CD4-positive, alpha-beta T cell treated with Interferon gamma for 1 hour (primary cell): ENCODE data around the gene IL22RA1.

Experiments
- DNase-seq: peaks from one replicate; pipeline ENCODE4 v3.0.0-alpha.2; 2020

IL22RA1 gene

DNA sequence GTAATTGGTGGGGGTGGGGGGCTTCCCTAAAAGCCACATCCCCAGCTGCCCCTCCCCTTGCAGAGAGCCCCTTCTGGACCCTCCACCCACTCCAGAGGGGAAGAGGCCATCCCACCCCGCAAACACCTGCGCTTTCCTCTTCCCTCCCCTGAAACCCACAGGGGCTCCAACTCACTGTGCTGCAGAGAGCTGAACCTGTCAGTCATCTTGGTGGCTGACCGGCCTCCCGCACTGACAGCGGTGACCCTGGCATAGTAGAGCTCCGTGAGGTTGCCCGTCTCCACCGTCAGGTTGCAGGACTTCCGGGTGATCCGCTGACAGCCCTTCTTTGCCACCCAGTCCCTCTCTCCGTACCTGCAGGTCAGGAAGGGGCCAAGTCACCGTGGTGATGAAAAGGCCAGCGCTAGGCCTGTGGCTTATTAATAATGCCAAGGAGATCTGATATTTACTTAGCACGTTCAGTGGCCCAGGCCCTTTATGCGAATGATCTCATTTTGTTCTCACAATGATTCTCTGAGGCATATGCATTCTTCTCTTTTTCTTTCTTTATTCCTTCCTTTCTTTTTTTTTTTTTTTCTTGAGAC is 5.9 kb downstream of the IL22RA1 start:
- no peak for DNase-seq

DNA sequence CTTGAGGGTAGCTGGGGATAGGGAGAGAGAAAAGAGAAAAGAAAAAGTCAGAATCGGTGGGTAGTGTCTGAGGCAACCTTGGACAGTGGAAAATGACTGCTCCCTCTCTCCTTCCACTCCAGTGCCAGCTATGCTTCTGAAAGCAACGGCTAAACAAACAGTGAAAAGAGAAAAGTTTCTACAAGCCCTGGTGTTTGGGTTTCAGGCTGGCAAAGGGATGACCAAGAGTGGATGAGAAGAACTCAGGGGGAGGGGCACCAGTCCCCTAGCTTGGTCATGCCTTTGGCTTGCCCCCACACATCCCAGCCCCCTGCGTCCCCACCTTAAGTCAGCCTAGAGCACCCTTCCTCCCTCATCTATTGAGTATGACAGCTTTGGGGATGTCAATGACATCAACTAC is 8.6 kb downstream of the IL22RA1 start:
- DNase-seq = no peak

DNA sequence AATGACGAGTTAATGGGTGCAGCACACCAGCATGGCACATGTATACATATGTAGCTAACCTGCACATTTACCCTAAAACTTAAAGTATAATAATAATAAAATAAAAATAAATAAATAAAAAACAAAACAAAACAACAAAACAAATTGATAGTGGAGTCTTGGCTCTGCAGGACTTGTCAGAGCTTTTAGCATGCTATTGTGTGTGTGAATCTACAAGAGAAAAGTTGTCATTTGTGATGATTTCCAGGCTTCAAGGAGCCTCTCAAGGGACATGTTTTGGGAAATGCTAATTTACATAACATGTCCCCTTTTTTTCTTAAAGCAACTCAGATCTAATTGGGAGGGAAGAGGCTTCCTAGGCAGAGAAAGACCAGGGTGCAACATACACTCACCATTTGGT is 9.1 kb downstream of the IL22RA1 start:
- DNase-seq = no peak

DNA sequence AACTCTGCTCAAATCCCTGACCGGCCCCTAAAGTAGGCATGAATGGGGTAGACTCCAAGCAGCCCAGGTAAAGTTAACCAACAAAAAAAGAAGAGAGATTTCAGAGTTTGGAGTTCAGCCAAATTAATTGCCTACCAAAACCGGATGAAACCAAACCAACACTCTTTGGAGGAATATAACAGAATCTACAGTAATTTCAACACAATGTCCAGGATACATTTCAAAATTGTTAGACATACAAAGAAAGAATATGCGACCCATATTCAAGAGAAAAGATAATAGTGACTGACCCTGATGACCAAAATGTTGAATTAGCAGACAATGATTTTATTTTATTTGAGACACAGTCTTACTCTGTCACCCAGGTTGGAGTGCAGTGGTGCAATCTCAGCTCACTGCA is 12.6 kb downstream of the IL22RA1 start:
- DNase-seq = no peak

DNA sequence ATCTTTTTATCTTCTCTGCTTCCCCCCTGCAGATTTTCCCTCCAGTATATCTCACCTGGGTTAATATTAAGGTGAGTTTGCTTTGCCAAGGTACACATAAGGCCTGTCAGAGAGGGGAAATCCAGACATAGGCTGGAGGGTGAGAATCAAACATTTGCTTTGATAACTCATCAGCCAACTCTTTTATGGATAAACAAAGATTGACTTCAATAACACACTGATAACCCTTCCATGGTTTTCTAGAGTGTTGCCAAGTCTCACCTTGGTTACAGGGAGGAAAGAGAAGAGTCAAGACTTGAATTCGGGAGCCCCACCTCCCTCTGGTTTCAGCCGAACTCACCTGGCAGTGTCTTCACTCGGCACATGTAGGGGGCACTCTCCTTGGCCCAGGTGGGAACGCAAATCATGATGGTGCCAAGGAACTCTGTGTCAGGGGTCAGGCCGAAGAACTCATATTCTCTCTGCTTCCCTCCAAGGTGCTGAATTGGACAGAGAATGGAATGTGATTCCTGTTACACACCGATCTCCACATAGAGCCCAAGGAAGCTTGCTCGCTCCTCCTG is 15.1 kb downstream of the IL22RA1 start:
- no peak for DNase-seq

DNA sequence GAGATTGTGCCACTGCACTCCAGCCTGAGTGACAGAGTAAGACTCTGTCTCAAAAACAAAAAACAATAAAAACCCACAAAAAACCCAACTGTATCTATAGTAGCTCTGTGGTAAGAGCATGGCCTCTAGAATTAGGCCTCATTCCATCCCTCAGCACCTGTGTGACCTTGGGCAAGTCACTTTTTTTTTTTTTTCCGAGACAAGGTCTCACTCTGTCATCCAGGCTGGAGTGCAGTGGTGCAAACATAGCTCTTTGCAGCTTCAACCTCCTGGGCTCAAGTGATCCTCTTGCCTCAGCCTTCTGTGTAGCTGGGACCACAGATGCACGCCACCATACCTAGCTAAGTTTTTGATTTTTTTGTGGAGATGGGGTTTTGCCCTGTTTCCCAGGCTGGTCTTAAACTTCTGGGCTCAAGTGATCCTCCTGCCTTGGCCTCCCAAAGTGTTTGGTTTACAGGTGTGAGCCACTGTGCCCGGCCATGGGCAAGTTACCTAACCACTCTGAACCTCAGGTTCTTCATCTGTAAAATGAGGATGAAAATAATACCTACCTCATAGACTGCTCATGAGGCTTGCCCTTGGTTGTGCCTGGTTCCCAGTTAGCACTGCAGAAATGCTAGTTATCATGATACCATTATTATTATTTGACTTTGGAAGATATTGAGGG is 15.7 kb downstream of the IL22RA1 start:
- no peak for DNase-seq

DNA sequence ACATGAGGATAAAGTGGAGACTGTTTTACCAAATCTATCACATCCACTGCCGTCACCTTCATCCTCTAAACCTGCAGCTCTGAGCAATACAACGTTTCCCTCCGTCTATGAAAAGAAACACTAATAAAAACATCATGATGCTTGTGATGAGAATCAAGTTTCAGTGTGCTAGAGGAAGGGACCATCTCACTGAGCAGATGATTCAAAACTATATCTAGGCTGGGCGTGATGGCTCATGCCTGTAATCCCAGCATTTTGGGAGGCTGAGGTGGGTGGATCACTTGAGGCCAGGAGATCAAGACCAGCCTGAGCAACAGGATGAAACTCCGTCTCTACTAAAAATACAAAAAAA is 16.3 kb downstream of the IL22RA1 start:
- no peak for DNase-seq

DNA sequence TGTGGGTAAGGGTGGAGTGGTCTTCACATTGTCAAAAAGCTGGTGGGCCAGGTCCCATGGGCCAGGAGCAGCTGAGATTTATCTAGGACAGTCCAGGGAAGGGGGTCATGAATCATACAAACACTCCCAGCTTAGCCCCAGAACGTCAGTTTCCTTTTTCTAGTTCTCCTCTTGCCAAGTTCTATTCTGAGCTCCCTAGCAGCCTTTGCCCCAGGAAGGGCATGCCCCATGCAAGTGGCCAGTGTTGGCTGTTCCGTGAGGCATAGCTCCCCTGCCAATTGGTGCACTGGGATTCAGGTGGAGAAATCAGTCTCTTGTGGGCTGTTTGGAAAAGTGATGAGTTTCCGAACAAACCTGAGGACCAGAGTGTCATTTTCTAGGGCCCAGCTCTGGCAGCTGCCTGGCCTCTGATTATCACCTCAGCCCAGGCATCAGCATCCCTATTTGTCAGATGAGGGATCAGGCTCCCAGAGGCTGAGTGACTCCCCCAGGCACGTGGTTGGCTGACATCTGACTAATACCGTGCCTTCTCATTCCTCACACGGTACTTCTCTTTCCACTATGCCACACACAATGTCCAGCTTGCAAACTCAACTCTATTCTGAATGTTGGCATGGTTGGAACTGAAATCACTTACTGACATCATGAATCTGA is 16.8 kb downstream of the IL22RA1 start:
- no peak for DNase-seq

DNA sequence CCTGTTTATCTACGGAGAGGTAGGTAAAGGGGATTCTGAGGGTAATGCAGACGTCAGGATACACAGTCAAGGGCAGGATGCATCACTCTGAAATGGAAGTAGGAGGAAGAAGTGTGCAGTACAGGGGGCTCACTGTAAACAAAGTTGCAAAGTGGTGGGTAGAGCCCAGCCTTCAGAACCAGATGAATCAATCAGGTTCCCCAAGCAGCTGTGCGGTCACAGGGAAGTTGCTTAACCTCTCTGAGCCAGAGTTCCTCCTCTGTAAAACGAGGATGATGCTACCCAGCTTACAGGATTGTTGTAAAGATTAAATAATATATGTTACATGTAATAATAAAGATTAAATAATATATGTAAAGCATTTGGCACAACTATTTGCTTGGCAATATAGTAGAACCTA is 17.5 kb downstream of the IL22RA1 start:
- no peak for DNase-seq

DNA sequence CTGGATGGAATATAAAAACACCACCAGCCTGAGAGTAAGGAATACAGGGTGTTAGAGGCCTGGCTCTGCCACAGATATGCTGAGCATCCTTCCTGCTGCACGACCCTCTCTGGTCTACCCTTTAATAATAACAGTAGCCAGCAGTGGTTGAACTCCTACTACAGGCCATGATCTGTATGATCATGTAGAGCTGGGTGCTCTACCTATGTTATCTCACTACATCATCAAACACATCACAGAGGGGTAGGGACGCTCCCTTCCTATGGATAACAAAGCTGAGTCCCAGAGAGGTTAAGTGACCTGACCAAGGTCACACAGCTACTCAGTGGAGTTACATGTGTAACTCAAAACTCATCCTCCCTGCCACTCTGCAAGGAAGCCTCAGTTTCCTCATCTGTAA is 18.0 kb downstream of the IL22RA1 start:
- no peak for DNase-seq

DNA sequence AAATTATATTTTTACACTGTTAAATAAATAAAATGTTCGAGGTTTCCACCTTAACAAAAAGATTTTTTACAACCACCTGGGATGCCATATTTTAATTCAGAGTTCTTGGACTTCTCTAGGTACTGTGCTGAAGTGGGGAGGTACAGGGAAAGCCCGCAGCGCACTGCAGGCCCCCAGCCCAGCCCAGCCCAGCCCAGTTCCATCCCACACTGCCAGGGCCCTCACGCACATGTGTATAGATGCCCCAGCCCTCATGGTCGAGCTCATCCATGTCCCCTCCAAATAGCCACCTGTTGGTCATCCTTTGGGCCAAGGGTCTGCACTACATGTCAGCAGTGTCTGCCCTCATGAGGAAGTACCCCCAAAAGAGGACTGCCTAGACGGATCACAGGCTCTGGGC is 19.3 kb downstream of the IL22RA1 start:
- DNase-seq = no peak

DNA sequence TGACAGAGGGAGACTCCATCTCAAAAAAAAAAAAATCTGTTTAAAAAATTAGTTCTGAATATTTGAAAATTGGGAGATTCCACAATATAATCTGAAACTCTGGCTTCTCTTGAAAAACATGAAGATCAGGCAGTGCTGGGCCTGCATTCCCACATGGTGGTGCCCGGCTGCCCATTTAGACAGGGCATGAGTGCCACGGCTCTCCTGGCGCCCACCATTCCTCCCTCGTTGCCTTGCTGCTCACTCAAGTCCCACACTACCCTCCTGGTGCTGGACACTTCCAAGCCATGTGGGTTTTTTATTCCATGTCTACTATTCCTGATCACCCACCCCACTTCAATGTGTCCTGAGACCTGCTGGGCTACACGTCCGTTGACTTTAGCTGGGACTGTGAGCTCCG is 20.2 kb downstream of the IL22RA1 start:
- no peak for DNase-seq

DNA sequence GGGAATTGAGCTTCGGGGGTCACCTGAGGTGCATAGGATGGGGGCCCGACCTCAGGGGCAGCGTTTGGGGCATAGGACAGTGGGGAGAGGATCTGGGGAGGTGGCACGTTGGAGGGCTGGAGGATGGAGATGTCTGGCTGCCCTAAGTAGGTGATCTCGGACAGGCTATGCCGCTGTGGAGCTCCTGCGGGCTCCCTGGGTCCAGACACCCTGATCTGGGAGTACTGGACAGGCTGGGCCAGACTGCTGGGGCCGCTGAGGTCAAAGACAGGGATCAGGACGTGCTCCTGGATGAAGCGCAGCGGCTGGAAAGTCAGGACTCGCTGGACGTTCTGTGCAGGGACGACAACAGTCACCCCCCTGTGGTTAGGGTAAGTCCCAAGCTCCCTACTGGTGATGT is 21.5 kb downstream of the IL22RA1 start:
- DNase-seq = no peak

DNA sequence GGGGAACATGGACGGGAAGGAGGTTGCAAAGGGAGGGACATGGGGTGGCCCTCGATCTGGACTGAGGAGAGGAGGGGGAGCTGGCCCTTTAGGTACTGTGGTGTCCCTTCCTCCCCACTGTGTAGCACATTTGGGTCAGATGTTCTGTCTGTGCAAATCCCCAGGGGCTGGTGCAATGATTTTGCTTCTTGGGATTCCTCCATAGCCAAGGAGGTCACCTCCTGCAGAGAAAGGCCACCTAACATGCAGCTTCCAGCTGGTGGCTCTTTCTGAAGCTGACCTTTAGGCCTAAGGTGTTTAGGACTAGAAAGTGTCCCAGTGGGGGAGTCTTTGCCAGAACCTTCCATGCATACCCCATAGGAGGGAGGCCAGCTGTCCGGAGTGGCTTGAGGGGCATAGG is 22.0 kb downstream of the IL22RA1 start:
- no peak for DNase-seq

DNA sequence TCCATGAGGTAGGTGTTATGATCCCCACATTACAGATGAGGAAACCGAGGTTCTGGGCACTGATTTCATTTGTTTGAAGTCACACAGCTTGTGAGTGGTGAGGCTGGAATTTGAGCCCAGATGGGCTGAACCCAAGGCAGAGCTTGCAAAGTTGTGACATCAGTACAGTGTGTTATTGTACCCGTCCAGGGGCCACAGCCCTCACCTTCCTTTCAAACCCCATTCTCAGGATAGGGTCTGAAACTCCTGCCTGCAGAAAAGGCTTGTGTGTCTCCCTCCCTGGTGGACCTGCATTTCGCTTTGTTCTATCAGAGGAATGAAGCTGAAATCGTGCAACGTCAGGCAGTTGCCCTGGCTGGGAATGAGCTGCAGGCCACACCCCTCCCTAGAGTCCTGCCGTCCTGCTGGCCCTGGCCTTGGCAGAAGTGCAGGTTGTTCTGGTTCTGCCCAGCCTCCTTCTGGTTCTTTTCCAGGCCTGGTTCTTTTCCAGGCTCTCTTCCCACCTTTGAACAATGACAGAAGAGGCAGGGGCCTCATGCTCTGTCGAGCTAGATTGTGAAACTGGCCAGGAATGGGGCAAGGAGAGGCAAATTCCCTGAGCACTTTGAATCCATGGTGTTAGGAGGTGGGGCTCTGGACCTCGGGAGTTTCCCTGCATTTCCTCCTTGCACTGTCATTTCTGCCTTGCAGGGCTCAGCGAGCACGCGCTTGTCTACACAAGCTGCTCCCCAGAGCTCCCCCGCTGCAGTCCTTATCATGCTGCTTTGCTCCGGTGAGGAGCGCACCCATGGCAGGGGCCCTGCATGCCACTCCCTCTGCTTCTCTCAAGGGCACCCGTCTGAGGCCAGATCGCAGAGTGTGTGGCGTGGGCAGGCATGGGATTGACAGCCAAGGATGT is 22.8 kb downstream of the IL22RA1 start:
- no peak for DNase-seq

DNA sequence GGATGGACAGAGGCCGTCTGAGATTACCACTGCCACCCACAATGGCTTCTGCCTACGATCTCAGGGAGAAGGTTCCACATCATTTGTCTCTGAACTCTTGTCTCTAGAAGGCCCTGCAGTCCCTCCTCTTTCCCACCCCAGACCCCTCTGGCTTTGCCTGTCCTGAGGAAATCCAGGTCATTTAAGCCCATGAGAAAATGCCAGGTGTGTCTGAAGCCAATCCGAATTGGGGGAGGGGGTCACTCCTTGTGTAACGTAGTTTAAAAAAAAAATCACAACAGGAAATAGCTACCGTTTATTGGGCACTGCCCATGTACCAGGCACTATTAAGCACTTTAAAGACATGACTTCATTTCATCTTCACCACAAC is 23.5 kb downstream of the IL22RA1 start:
- no peak for DNase-seq

DNA sequence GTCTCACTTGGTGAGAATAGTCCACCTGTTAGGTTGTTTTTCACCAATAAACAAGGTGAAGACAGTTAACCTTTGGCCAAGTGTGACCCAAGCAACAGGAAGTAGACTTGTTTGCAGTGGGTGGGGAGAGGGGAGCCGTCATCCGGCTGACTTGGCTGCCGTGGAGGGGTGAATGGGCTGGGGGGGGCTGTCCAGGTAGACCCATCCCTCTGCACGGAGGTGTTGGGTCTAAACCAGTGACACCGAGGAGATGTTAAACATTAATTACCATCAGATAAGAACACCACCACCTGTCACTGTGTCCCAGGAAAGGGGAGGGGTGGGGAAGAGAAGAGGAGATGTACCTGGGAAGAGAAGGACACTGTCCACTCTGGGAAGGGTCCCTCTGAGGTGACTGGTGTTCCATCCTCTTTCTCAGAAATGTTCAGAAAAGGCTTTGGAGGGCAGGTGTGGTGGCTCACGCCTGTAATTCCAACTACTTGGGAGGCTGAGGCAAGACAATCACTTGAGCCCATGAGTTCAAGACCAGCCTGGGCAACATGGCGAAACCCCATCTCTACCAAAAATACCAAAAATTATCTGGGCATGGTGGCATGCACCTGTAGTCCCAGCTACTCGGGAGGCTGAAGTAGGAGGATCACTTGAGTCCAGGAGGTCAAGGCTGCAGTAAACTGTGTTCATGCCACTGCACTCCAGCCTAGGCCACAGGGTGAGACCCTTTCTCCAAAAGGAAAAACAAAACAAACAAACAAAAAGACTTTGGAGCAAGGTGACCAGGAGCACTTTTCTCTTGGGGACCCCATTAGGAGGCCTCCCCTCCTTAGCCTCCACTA is 24.3 kb downstream of the IL22RA1 start:
- no peak for DNase-seq

DNA sequence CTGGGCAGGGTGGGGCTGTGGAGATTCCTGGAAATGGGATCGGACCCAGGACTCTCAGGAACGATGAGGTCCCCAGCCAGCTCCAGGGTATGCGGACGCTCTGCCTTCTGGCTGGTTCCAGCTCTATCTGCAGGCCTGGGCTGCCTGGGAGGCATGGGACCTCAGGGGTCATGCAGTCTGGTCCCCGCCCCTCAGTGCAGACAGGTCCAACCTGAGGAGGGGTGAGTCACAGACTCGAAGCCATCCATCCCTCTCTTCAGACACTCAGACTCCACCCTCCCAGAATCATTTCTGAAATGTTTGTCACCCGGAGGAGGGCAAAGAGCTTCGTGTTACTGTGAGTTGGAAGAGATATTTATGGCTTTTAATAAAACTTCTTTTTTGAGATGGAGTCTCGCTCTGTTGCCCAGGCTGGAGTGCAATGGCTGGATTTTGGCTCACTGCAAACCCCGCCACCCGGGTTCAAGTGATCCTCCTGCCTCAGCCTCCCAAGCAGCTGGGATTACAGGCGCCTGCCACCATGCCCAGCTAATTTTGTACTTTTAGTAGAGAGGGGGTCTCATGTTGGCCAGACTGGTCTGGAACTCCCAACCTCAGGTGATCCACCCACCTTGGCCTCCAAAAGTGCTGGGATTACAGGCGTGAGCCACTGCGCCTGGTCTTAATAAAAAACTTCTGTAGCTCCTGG is 25.1 kb downstream of the IL22RA1 start:
- DNase-seq = no peak

DNA sequence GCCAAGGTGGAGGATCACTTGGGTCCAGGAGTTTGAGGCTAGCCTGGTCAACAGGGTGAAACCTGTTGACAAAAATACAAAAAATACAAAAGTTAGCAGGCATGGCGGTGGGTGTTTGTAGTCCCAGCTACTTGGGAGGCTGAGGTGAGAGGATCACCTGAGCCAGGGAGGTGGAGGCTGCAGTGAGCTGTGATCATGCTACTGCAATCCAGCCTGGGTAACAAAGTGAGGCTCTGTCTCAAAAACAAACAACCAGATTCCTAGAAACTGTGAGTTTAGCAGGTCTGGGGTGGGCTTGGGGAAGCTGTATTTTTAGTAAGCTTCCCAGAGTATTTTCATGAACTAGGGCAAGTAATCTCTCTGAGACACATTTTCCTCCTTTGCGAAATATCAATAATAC is 25.8 kb downstream of the IL22RA1 start:
- DNase-seq = no peak

DNA sequence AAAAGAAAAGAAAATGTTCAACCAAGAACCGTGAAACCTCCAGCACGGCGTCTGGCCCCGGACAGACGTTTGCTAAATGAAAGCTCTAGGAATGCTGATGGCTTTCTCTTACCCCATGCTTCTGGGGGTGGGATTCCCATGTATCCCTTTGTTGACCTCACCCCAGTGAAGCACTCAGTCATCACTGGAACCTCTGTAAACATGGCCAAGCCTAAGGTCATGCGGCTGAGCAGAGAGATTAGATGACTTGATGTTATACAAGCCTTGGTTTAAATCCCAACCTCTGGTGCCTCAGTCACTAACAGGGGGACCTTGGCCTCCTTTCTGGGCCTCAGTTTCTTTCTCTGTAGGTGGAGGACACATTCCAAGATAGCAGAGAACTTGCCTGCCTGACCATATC is 28.2 kb downstream of the IL22RA1 start:
- no peak for DNase-seq

DNA sequence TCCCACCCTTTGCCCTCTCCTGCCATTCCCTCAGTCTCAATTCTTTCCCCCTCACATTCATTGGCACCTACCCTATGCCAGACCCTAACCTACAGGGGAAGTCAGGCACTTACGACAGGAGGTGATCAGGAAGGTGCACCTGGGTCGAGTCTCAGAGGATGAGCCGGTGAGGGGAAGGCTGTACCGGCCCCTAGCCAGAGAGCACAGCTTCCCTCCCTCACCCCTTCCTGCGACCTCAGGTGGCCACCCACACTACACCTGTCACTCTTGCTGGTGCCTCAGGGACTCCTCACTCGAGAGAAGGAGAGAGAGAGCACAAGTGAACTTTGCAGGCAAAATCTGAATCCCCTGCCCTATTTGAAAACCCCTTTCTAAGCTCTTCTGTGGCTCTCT is 29.3 kb downstream of the IL22RA1 start:
- DNase-seq = no peak
